Karpas-422 (cell line): ENCODE data around the gene FRAS1. TPM values are rescaled to one million over a fixed set of nuclear protein-coding genes. Genes with fewer than 3 reads are reported as not detected.

Source experiments
- DNase-seq: peaks from one replicate; pipeline ENCODE4 v3.0.0-alpha.2; 2015
- H2AFZ ChIP-seq: fragments of 200-600 bp; sonication (generic); 2 replicates; pipeline ENCODE4 v1.6.1; 2014; ENCODE audit warnings: antibody characterized with exemption, low read length, mixed read lengths
- H3K27ac ChIP-seq: fragments of 200-600 bp; sonication (generic); 2 replicates; pipeline ENCODE4 v1.5.1; 2014; ENCODE audit warnings: mild to moderate bottlenecking, low read length, moderate library complexity
- H3K27me3 ChIP-seq: fragments of 200-600 bp; sonication (generic); 2 replicates; pipeline ENCODE4 v1.6.1; 2014; ENCODE audit warnings: low read length, mixed read lengths
- H3K36me3 ChIP-seq: fragments of 200-600 bp; sonication (generic); 2 replicates; pipeline ENCODE4 v1.6.1; 2014; ENCODE audit warnings: low read length, mixed read lengths; ENCODE audit not compliant: insufficient read depth
- H3K4me1 ChIP-seq: fragments of 200-600 bp; sonication (generic); 2 replicates; pipeline ENCODE4 v1.6.1; 2014; ENCODE audit warnings: mild to moderate bottlenecking, low read length, mixed read lengths
- H3K4me2 ChIP-seq: fragments of 200-600 bp; sonication (generic); 2 replicates; pipeline ENCODE4 v1.6.1; 2014; ENCODE audit warnings: low read length, low read depth, mild to moderate bottlenecking; ENCODE audit not compliant: poor library complexity, severe bottlenecking
- H3K4me3 ChIP-seq: fragments of 200-600 bp; sonication (generic); 2 replicates; pipeline ENCODE4 v1.5.1; 2014; ENCODE audit warnings: mild to moderate bottlenecking, antibody characterized with exemption, low read length, mixed read lengths
- H3K79me2 ChIP-seq: fragments of 200-600 bp; sonication (generic); 2 replicates; pipeline ENCODE4 v1.6.1; 2014; ENCODE audit warnings: mild to moderate bottlenecking, low read length, mixed read lengths
- H3K9ac ChIP-seq: fragments of 200-600 bp; sonication (generic); 2 replicates; pipeline ENCODE4 v1.6.0; 2014; ENCODE audit warnings: low read length
- H3K9me2 ChIP-seq: fragments of 200-600 bp; sonication (generic), shearing (Covaris generic); replicated peaks from 2 replicates; pipeline ENCODE4 v1.6.0; 2014; ENCODE audit warnings: mild to moderate bottlenecking, low read length, moderate library complexity; ENCODE audit not compliant: insufficient read depth
- H3K9me3 ChIP-seq: fragments of 300-700, 200-600 bp; sonication (generic); 2 replicates; pipeline ENCODE4 v1.6.1; 2014; ENCODE audit warnings: low read length, mixed read lengths
- H4K20me1 ChIP-seq: fragments of 200-600 bp; sonication (generic); 2 replicates; pipeline ENCODE4 v1.6.1; 2014; ENCODE audit warnings: mild to moderate bottlenecking, antibody characterized with exemption, low read length, low read depth; ENCODE audit not compliant: insufficient read depth
- total RNA-seq: library from RNA; depleted of rRNA; stranded (reverse); fragments of >200 nt; shearing (Covaris generic); gene quantifications from 2 replicates; pipeline ENCODE4 v1.2.3, GENCODE V29; 2014; ENCODE audit warnings: low replicate concordance

FRAS1 gene
- total RNA-seq, 1 experiment from 2014 or later: not detected

GRCh38 chr4:78426972-78427371 lies 369.8 kb downstream of the FRAS1 start:
- H3K27me3 ChIP-seq: no peaks in the 10 kb centered on the region
- no peak overlapping the region for H3K27ac ChIP-seq
- no peaks in the 10 kb centered on the region for H3K9me2 ChIP-seq
- no peaks in the 10 kb centered on the region for H3K36me3 ChIP-seq
- no peaks in the 10 kb centered on the region for H4K20me1 ChIP-seq
- H3K79me2 ChIP-seq: no peaks in the 10 kb centered on the region
- H3K9me3 ChIP-seq: no peaks in the 10 kb centered on the region
- no peak for DNase-seq
- no peak overlapping the region for H3K4me3 ChIP-seq
- H3K4me2 ChIP-seq: no peak overlapping the region
- no peak overlapping the region for H3K9ac ChIP-seq
- no peak overlapping the region for H2AFZ ChIP-seq
- no peaks in the 10 kb centered on the region for H3K4me1 ChIP-seq

GRCh38 chr4:78428996-78429395 lies 371.9 kb downstream of the FRAS1 start:
- Histone ChIP-seq H3K79me2 (no peaks in the 10 kb centered on the region), H3K9ac (no peak overlapping the region), H3K4me2 (no peak overlapping the region), H3K27ac (no peak overlapping the region), H3K9me2 (no peaks in the 10 kb centered on the region), H3K4me1 (no peaks in the 10 kb centered on the region), H2AFZ (no peak overlapping the region), H3K9me3 (no peaks in the 10 kb centered on the region), H3K27me3 (no peaks in the 10 kb centered on the region), H3K4me3 (no peak overlapping the region), H3K36me3 (no peaks in the 10 kb centered on the region), H4K20me1 (no peaks in the 10 kb centered on the region)
- no peak for DNase-seq

GRCh38 chr4:78432896-78433295 lies 375.8 kb downstream of the FRAS1 start:
- H3K4me3 ChIP-seq: no peak overlapping the region
- no peaks in the 10 kb centered on the region for H3K27me3 ChIP-seq
- H4K20me1 ChIP-seq: no peaks in the 10 kb centered on the region
- H3K79me2 ChIP-seq: no peaks in the 10 kb centered on the region
- H3K4me1 ChIP-seq: no peaks in the 10 kb centered on the region
- H2AFZ ChIP-seq: no peak overlapping the region
- no peaks in the 10 kb centered on the region for H3K9me2 ChIP-seq
- no peak for DNase-seq
- no peak overlapping the region for H3K4me2 ChIP-seq
- no peaks in the 10 kb centered on the region for H3K9me3 ChIP-seq
- H3K9ac ChIP-seq: no peak overlapping the region
- H3K36me3 ChIP-seq: no peaks in the 10 kb centered on the region
- no peak overlapping the region for H3K27ac ChIP-seq

GRCh38 chr4:78437608-78438088 lies 380.5 kb downstream of the FRAS1 start:
- no peaks in the 10 kb centered on the region for H3K27me3 ChIP-seq
- H3K9me3 ChIP-seq: no peaks in the 10 kb centered on the region
- no peak overlapping the region for H2AFZ ChIP-seq
- no peak overlapping the region for H3K4me3 ChIP-seq
- H3K27ac ChIP-seq: no peak overlapping the region
- no peak overlapping the region for H3K4me2 ChIP-seq
- no peak overlapping the region for H3K9ac ChIP-seq
- H3K4me1 ChIP-seq: no peaks in the 10 kb centered on the region
- H3K36me3 ChIP-seq: no peaks in the 10 kb centered on the region
- DNase-seq: no peak
- H3K9me2 ChIP-seq: no peaks in the 10 kb centered on the region
- no peaks in the 10 kb centered on the region for H4K20me1 ChIP-seq
- H3K79me2 ChIP-seq: no peaks in the 10 kb centered on the region

- no peak overlapping the region for H3K4me3 ChIP-seq
- H3K9ac ChIP-seq: no peak overlapping the region
- no peak overlapping the region for H3K4me2 ChIP-seq
- H3K79me2 ChIP-seq: no peaks in the 10 kb centered on the region
- no peaks in the 10 kb centered on the region for H3K27me3 ChIP-seq
- H3K27ac ChIP-seq: no peak overlapping the region
- DNase-seq: no peak
- H3K4me1 ChIP-seq: no peaks in the 10 kb centered on the region
- H2AFZ ChIP-seq: no peak overlapping the region
- H4K20me1 ChIP-seq: no peaks in the 10 kb centered on the region
- no peaks in the 10 kb centered on the region for H3K9me2 ChIP-seq
- no peaks in the 10 kb centered on the region for H3K9me3 ChIP-seq
- H3K36me3 ChIP-seq: no peaks in the 10 kb centered on the region
Measured at GRCh38 chr4:78439328-78439727, 382.2 kb downstream of the FRAS1 start.

- H3K9me2 ChIP-seq: no peaks in the 10 kb centered on the region
- H2AFZ ChIP-seq: no peak overlapping the region
- H3K27ac ChIP-seq: no peak overlapping the region
- H3K4me2 ChIP-seq: no peak overlapping the region
- no peak for DNase-seq
- no peaks in the 10 kb centered on the region for H3K79me2 ChIP-seq
- H3K9ac ChIP-seq: no peak overlapping the region
- H3K36me3 ChIP-seq: no peaks in the 10 kb centered on the region
- H3K9me3 ChIP-seq: no peaks in the 10 kb centered on the region
- H4K20me1 ChIP-seq: no peaks in the 10 kb centered on the region
- H3K4me3 ChIP-seq: no peak overlapping the region
- no peaks in the 10 kb centered on the region for H3K4me1 ChIP-seq
- no peaks in the 10 kb centered on the region for H3K27me3 ChIP-seq
Measured at GRCh38 chr4:78441756-78442155, 384.6 kb downstream of the FRAS1 start.

DNA sequence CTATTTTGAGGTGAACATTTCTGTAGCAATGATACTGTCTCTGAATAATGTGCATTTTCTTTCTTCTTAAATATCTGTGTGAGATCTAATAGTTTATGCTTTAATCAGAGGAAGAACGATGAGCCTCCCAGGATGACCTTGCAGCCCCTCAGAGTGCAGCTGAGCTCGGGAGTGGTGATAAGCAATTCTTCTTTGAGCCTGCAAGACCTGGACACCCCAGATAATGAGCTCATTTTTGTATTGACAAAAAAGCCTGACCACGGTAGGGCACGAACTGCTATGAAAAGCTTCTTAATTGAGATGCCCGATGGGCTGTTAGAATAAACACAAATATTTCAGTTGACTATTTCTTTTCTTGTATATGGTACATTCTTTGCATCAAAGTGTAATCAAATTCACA lies 389.5 kb downstream of the FRAS1 start:
- Histone ChIP-seq H3K36me3 (no peaks in the 10 kb centered on the region), H3K4me1 (no peaks in the 10 kb centered on the region), H3K79me2 (no peaks in the 10 kb centered on the region), H4K20me1 (no peaks in the 10 kb centered on the region), H3K9ac (no peak overlapping the region), H2AFZ (no peak overlapping the region), H3K9me3 (no peaks in the 10 kb centered on the region), H3K4me3 (no peak overlapping the region), H3K27me3 (no peaks in the 10 kb centered on the region), H3K27ac (no peak overlapping the region), H3K4me2 (no peak overlapping the region), H3K9me2 (no peaks in the 10 kb centered on the region)
- DNase-seq: no peak

DNA sequence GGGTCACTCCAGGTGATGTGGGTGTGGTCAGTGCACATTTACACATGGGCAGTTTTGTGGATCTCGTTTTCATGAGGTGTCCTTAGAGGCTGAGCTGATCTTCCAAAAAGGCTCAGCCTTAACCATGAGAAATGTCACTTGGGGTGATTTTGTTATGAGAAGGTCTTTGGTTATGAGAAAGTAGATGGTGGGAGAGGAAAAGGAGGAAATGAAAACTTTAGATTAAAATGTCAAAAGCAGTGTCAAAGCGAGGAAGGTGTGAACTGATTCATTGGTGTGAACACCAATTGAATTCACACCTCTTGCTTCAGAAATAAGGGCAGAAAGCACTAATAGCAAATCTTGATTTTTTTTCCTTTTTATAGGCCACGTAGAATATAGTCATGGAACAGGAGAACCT lies 394.3 kb downstream of the FRAS1 start:
- H2AFZ ChIP-seq: no peak overlapping the region
- H3K4me2 ChIP-seq: no peak overlapping the region
- H3K4me1 ChIP-seq: no peaks in the 10 kb centered on the region
- H3K9ac ChIP-seq: no peak overlapping the region
- no peaks in the 10 kb centered on the region for H3K9me3 ChIP-seq
- no peaks in the 10 kb centered on the region for H3K36me3 ChIP-seq
- no peaks in the 10 kb centered on the region for H3K9me2 ChIP-seq
- H4K20me1 ChIP-seq: no peaks in the 10 kb centered on the region
- H3K4me3 ChIP-seq: no peak overlapping the region
- H3K79me2 ChIP-seq: no peaks in the 10 kb centered on the region
- no peak for DNase-seq
- H3K27ac ChIP-seq: no peak overlapping the region
- no peaks in the 10 kb centered on the region for H3K27me3 ChIP-seq

- Histone ChIP-seq H3K27ac (no peak overlapping the region), H3K27me3 (no peaks in the 10 kb centered on the region), H3K9me2 (no peaks in the 10 kb centered on the region), H3K36me3 (no peaks in the 10 kb centered on the region), H3K4me2 (no peak overlapping the region), H2AFZ (no peak overlapping the region), H3K4me3 (no peak overlapping the region), H3K4me1 (no peaks in the 10 kb centered on the region), H3K9ac (no peak overlapping the region), H3K9me3 (no peaks in the 10 kb centered on the region), H4K20me1 (no peaks in the 10 kb centered on the region), H3K79me2 (no peaks in the 10 kb centered on the region)
- no peak for DNase-seq
Measured at GRCh38 chr4:78454016-78454415, 396.9 kb downstream of the FRAS1 start.
